Heart left ventricle (tissue), 16 donors: ENCODE measurements around the gene CTDP1. TPM values are rescaled to one million over a fixed set of nuclear protein-coding genes. Genes with fewer than 3 reads are reported as not detected.
A peak's percentile ranks its signal among the peaks of the same experiment; 100 is the strongest.

Source experiments
- ATAC-seq, 4 donors: fragments of 200-7000 bp; cut with Tn5 transposase; one replicate each; pipeline ENCODE4 v1.9.1; 2020 to 2022; ENCODE audit warnings: moderate library complexity in 4 of 4, mild to moderate bottlenecking in 3 of 4, moderate number of reproducible peaks in 1 of 4
- DNase-seq, 5 donors: peaks; one replicate each; pipeline ENCODE4 v3.0.0-alpha.2; 2020
- H3K27ac ChIP-seq, 12 donors: fragments of 200-600 bp; sonication (generic) in 4 of 12; one replicate each; pipeline versions ENCODE4 v1.5.0 to v1.8.0; 2016 to 2022; ENCODE audit warnings: mild to moderate bottlenecking in 2 of 12
- H3K27me3 ChIP-seq, 9 donors: fragments of 200-600 bp; sonication (generic) in 2 of 9; one replicate each; pipeline versions ENCODE4 v1.5.1 to v1.8.0; 2016 to 2022; ENCODE audit warnings: mild to moderate bottlenecking in 3 of 9
- H3K36me3 ChIP-seq, 9 donors: fragments of 200-600 bp; sonication (generic) in 2 of 9; one replicate each; pipeline versions ENCODE4 v1.5.0 to v1.8.0; 2018 to 2022; ENCODE audit warnings: mild to moderate bottlenecking in 2 of 9
- H3K4me1 ChIP-seq, 12 donors: fragments of 200-600 bp; sonication (generic) in 4 of 12; one replicate each; pipeline versions ENCODE4 v1.5.0 to v1.8.0; 2016 to 2022; ENCODE audit warnings: mild to moderate bottlenecking in 3 of 12
- H3K4me3 ChIP-seq, 12 donors: fragments of 200-600 bp; sonication (generic) in 4 of 12; one replicate each; pipeline versions ENCODE4 v1.5.0 to v1.8.0; 2017 to 2022; ENCODE audit warnings: mild to moderate bottlenecking in 9 of 12, moderate library complexity in 4 of 12
- H3K9me3 ChIP-seq, 12 donors: fragments of 200-600 bp; sonication (generic) in 4 of 12; one replicate each; pipeline versions ENCODE4 v1.5.0 to v1.8.0; 2016 to 2022; ENCODE audit warnings: mild to moderate bottlenecking in 1 of 12
- POLR2A ChIP-seq, 2 donors: fragments of 450-650 bp; IDR thresholded peaks; one replicate each; pipeline ENCODE4 v1.6.1; 2017; ENCODE audit warnings: antibody characterized with exemption in 2 of 2, mild to moderate bottlenecking in 2 of 2, moderate library complexity in 2 of 2
- WGBS, 4 donors: extraction: QIAGEN DNeasy Blood & Tissue Kit in 2 of 4; methylation state at CpG; one replicate each; pipeline versions ENCODE4 v1.1.5 to v1.1.7; 2013 to 2018; 5-methylcytosine and 5-hydroxymethylcytosine counted together
- intact Hi-C, 10 donors: fragments of 100-400 bp; cut with DNase I; formaldehyde crosslinking; loops; one replicate each; pipeline versions ENCODE4 v1.11.1 to v1.14.2; 2022
- polyA plus RNA-seq, 2 donors: library from polyadenylated mRNA; stranded (reverse); fragments of 200-250 nt; gene quantifications; one replicate each; pipeline ENCODE4 v1.2.3, GENCODE V29; 2013
- total RNA-seq, 9 donors: library from RNA; depleted of rRNA in 2 of 9; stranded (reverse); fragments of >200 nt in 2 of 9; fragmentation: NEBNext Ultra II Directional in 3 of 9; extraction: Animal tissue kit (Norgen Biotek cat#: 25700) in 3 of 9; gene quantifications; one replicate each; pipeline versions ENCODE4 v1.1.0 to v1.2.4, GENCODE V29; 2016 to 2023
- TF ChIP-seq, protein P1 (sequence below), 12 donors: fragments of 200-600 bp; sonication (generic) in 4 of 12; IDR thresholded peaks; one replicate each; pipeline versions ENCODE4 v1.5.0 to v1.8.0; 2018 to 2022; ENCODE audit warnings: antibody characterized with exemption in 12 of 12, mild to moderate bottlenecking in 5 of 12
- donor health status: ischemic (EF 13 %, LVEDD 7.1; RV severe dilation, severe dysfunction).
- donor health status: healthy with polysubstance abuse.
- donor health status: DM: no; HTN: yes; CAD: no.
- donor health status: DM: no; HTN: no; CAD: no.
- donor health status: ischemic (EF 25% LVEDD 6.9; RV normal size, moderate dysfunction).
- donor health status: ischemic (EF 25% LVEDD 5.7; RV mildly dilated, moderate dysfunction).
- donor health status: healthy.
- donor health status: DM: yes; HTN: yes; CAD: no.
- donor health status: ischemic (EF 35%, LVEDD 5.7; RV mildly dilated, moderate dysfunction).
- donor health status: nonischemic (EF 11% LVEDD 7.7; RV severe dilation, severe dysfunction).
- donor health status: DM: yes; HTN: yes; CAD: no.
- donor health status: PGD.
- donor health status: ischemic (EF 29% LVEDD 5.4; RV normal size, mild dysfunction).
- donor health status: nonischemic (EF 23%, LVEDD 6.1; RV moderate dilation, normal function).

The CTDP1 gene
- total and polyA plus RNA-seq, 11 donors: 6.0 to 17.1 (median 10.3) TPM

DNA sequence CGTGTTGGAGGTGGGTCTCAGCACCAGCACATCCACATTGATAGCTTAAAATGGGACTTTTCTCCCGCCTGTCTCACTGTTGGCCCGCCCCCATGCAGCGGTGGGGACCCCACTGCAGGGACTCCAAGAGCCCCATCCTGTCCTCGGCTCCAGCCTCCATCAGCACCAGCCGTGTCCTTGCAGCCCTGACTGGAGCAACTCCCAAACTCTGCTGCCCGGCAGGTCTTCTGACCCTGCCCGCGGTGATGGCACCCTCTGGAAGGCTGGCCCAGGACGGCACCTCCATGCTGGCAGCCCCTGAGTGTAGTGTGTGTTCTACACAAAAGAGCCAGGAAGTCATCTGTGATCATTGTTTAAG is 76.5 kb downstream of the CTDP1 start:
- TF ChIP-seq, protein P1, sequence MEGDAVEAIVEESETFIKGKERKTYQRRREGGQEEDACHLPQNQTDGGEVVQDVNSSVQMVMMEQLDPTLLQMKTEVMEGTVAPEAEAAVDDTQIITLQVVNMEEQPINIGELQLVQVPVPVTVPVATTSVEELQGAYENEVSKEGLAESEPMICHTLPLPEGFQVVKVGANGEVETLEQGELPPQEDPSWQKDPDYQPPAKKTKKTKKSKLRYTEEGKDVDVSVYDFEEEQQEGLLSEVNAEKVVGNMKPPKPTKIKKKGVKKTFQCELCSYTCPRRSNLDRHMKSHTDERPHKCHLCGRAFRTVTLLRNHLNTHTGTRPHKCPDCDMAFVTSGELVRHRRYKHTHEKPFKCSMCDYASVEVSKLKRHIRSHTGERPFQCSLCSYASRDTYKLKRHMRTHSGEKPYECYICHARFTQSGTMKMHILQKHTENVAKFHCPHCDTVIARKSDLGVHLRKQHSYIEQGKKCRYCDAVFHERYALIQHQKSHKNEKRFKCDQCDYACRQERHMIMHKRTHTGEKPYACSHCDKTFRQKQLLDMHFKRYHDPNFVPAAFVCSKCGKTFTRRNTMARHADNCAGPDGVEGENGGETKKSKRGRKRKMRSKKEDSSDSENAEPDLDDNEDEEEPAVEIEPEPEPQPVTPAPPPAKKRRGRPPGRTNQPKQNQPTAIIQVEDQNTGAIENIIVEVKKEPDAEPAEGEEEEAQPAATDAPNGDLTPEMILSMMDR (IDR thresholded peaks at IDR 0.05): no peak
- TF ChIP-seq POLR2A (IDR thresholded peaks at IDR 0.05): no peak
- H3K27me3 ChIP-seq: no peaks in the 10 kb centered on the region
- peaks cover 2 to 31% (median 24%) of the 10 kb centered on the region in 9 donors for H3K36me3 ChIP-seq
- peak in 1 of 4 donors; percentile 13 for ATAC-seq
- H3K27ac ChIP-seq: no peak overlapping the region
- H3K4me1 ChIP-seq: no peaks in the 10 kb centered on the region
- no peak overlapping the region for H3K4me3 ChIP-seq
- intact Hi-C loops: no loop called here
- 91 to 97% (median 96%) methylated on average over 10 of the region's 10 CpGs for WGBS, 4 donors
- no peak for DNase-seq
- H3K9me3 ChIP-seq: peaks cover 0 to 35% (median 13%) of the 10 kb centered on the region in 12 donors

DNA sequence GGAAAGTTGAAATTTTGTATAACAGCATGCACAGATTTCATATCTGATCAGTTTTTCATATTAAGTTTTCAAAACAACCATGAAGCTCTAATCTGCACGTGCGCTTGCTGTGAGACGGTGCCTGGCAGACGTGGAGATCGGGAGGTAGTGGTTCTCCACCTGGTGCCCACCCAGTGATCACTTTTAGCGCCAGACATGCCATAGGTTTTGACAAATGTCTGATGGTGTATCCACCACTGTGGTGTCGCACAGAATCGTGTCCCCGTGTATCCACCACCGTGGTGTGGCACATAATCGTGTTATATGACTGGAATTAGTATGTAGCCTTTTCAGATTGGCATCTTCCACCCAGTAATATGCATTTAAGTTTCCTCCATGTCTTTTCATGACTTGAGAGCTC is 77.2 kb downstream of the CTDP1 start:
- no peak for ATAC-seq
- WGBS, 4 donors: 96 to 98% (median 97%) methylated on average over 11 of the region's 11 CpGs
- H3K27ac ChIP-seq: no peak overlapping the region

DNA sequence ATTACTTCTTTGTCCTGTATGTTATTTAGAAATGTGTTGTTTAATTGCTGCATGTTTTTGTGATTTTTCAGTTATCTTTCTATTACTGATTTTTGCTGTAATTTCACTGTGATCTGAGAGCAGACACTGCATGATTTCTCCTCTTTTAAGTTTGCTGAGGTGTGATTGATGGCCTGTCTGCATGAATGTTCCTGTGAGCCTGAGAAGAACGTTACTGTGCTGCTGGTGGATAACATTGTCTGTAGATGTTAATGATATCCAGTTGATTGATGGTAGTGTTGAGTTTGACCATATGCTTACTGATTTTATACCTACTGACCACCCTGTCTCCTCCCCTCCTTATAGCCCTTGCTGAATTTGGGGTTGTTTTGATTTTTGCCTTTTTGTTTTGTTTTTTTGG is 80.7 kb downstream of the CTDP1 start:
- no peaks in the 10 kb centered on the region for H3K4me1 ChIP-seq
- H3K36me3 ChIP-seq: peaks cover 0 to 10% (median 3%) of the 10 kb centered on the region in 9 donors
- no peak overlapping the region for H3K27ac ChIP-seq
- 13 to 25% (median 17%) methylated on average over 1 of the region's 1 CpG for WGBS, 4 donors
- H3K4me3 ChIP-seq: no peak overlapping the region
- peaks cover 0 to 40% (median 13%) of the 10 kb centered on the region in 12 donors for H3K9me3 ChIP-seq
- ATAC-seq (no peak), DNase-seq (no peak)
- TF ChIP-seq, protein P1 (IDR thresholded peaks at IDR 0.05): no peak
- TF ChIP-seq POLR2A (IDR thresholded peaks at IDR 0.05): no peak
- intact Hi-C loops: no loop called here
- no peaks in the 10 kb centered on the region for H3K27me3 ChIP-seq

More for the DNA sequence above, 77.2 kb downstream of the CTDP1 start:
- no peak for TF ChIP-seq POLR2A (IDR thresholded peaks at IDR 0.05)
- TF ChIP-seq, protein P1 (IDR thresholded peaks at IDR 0.05): no peak
- DNase-seq: no peak
- Histone ChIP-seq H3K36me3 (peaks cover 2 to 31% (median 24%) of the 10 kb centered on the region in 9 donors), H3K27me3 (no peaks in the 10 kb centered on the region), H3K9me3 (peaks cover 0 to 39% (median 13%) of the 10 kb centered on the region in 12 donors), H3K4me1 (no peaks in the 10 kb centered on the region), H3K4me3 (no peak overlapping the region)
- intact Hi-C loops: no loop called here

DNA sequence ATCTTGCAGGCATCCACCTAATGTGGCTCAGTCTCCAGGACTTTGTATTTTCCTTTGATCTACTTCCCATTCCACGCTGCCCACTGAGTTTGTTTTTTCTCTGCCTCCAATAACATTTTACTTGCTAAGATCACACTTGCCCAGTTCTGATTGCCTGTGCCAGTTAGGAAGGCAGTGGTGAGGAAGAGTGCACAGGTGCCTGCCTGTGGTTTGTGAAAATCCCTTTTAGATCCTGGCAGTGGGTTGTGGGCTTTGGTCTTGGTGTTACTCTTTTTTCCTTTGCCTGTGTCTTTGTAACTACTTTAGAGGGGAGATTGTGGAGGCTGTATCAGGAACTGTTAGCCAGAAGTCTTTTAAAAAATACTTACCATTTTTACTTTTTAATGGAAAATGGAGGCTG is 81.3 kb downstream of the CTDP1 start:
- intact Hi-C loops: no loop called here
- Histone ChIP-seq H3K27ac (no peak overlapping the region), H3K9me3 (peaks cover 0 to 40% (median 13%) of the 10 kb centered on the region in 12 donors), H3K4me1 (no peaks in the 10 kb centered on the region), H3K36me3 (peaks cover 0 to 5% (median 0%) of the 10 kb centered on the region in 9 donors), H3K27me3 (no peaks in the 10 kb centered on the region), H3K4me3 (no peak overlapping the region)
- 76 to 89% (median 88%) methylated on average over 1 of the region's 1 CpG for WGBS, 4 donors
- TF ChIP-seq, protein P1 (IDR thresholded peaks at IDR 0.05): no peak
- no peak for TF ChIP-seq POLR2A (IDR thresholded peaks at IDR 0.05)
- DNase-seq (no peak), ATAC-seq (no peak)
